Measurements from ENCODE around the gene ZC3H7A. TPM values are rescaled to one million over a fixed set of nuclear protein-coding genes. Genes with fewer than 3 reads are reported as not detected.
A peak's percentile ranks its signal among the peaks of the same experiment; 100 is the strongest.

Gene ZC3H7A
- total and polyA plus RNA-seq, 4 donors = 12.4 to 37.7 (median 24.7) TPM

DNA sequence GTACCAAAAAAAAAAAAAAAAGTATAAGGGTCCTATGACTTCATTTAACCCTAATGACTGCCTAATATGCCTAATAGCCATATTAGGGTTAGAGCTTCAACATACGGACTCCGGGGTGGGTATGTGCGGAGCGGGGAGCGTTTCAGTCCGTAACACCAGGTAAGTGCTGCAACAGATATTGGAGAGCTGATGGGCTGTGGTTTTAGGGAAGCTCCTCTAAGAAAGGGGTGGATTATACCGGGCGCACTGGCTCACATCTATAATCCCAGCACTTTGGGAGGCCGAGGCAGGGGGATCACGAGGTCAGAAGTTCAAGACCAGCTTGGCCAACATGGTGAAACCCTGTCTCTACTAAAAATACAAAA lies 1.9 kb upstream of the ZC3H7A start:
- 95% methylated on average over 10 of the region's 10 CpGs for WGBS
- no peaks in the 10 kb centered on the region for H3K27me3 ChIP-seq (ENCODE audit: control insufficient read depth in 4 of 4, insufficient read depth in 4 of 4, low read length in 3 of 4)
- H3K27ac ChIP-seq (ENCODE audit: low read depth in 1 of 2, low read length in 2 of 2) = no peak overlapping the region
- H3K4me3 ChIP-seq (ENCODE audit: low read depth in 1 of 3, low read length in 3 of 3) = no peak overlapping the region
- H3K36me3 ChIP-seq (ENCODE audit: control insufficient read depth in 4 of 4, insufficient read depth in 3 of 4, low read depth in 1 of 4, low read length in 3 of 4) = no peaks in the 10 kb centered on the region
- H3K4me1 ChIP-seq (ENCODE audit: control insufficient read depth in 4 of 4, insufficient read depth in 4 of 4, low read length in 3 of 4) = peaks cover 7 to 35% (median 27%) of the 10 kb centered on the region in 4 donors
- no peaks in the 10 kb centered on the region for H3K9me3 ChIP-seq (ENCODE audit: control insufficient read depth in 4 of 4, low read length in 3 of 4)
- TF ChIP-seq FOXA1 (IDR thresholded peaks at IDR 0.05) = no peak
- no peak for TF ChIP-seq TAF1 (conservative IDR thresholded peaks at IDR 0.05)
- TF ChIP-seq, protein P1, sequence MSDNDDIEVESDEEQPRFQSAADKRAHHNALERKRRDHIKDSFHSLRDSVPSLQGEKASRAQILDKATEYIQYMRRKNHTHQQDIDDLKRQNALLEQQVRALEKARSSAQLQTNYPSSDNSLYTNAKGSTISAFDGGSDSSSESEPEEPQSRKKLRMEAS (IDR thresholded peaks at IDR 0.05) = no peak
- no peak for TF ChIP-seq HNF4G (IDR thresholded peaks at IDR 0.05)
- TF ChIP-seq, protein P2, sequence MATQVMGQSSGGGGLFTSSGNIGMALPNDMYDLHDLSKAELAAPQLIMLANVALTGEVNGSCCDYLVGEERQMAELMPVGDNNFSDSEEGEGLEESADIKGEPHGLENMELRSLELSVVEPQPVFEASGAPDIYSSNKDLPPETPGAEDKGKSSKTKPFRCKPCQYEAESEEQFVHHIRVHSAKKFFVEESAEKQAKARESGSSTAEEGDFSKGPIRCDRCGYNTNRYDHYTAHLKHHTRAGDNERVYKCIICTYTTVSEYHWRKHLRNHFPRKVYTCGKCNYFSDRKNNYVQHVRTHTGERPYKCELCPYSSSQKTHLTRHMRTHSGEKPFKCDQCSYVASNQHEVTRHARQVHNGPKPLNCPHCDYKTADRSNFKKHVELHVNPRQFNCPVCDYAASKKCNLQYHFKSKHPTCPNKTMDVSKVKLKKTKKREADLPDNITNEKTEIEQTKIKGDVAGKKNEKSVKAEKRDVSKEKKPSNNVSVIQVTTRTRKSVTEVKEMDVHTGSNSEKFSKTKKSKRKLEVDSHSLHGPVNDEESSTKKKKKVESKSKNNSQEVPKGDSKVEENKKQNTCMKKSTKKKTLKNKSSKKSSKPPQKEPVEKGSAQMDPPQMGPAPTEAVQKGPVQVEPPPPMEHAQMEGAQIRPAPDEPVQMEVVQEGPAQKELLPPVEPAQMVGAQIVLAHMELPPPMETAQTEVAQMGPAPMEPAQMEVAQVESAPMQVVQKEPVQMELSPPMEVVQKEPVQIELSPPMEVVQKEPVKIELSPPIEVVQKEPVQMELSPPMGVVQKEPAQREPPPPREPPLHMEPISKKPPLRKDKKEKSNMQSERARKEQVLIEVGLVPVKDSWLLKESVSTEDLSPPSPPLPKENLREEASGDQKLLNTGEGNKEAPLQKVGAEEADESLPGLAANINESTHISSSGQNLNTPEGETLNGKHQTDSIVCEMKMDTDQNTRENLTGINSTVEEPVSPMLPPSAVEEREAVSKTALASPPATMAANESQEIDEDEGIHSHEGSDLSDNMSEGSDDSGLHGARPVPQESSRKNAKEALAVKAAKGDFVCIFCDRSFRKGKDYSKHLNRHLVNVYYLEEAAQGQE (IDR thresholded peaks at IDR 0.05) = no peak
- no peak for TF ChIP-seq HNF4A (conservative IDR thresholded peaks at IDR 0.05)
- TF ChIP-seq, protein P3, sequence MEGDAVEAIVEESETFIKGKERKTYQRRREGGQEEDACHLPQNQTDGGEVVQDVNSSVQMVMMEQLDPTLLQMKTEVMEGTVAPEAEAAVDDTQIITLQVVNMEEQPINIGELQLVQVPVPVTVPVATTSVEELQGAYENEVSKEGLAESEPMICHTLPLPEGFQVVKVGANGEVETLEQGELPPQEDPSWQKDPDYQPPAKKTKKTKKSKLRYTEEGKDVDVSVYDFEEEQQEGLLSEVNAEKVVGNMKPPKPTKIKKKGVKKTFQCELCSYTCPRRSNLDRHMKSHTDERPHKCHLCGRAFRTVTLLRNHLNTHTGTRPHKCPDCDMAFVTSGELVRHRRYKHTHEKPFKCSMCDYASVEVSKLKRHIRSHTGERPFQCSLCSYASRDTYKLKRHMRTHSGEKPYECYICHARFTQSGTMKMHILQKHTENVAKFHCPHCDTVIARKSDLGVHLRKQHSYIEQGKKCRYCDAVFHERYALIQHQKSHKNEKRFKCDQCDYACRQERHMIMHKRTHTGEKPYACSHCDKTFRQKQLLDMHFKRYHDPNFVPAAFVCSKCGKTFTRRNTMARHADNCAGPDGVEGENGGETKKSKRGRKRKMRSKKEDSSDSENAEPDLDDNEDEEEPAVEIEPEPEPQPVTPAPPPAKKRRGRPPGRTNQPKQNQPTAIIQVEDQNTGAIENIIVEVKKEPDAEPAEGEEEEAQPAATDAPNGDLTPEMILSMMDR (IDR thresholded peaks at IDR 0.05; ENCODE audit: low read depth, low read length, missing input control) = no peak
- no peak for TF ChIP-seq SP1 (IDR thresholded peaks at IDR 0.05)
- TF ChIP-seq YY1 (IDR thresholded peaks at IDR 0.05) = no peak
- no peak for TF ChIP-seq FOXA2 (IDR thresholded peaks at IDR 0.05)
- TF ChIP-seq, protein P4, sequence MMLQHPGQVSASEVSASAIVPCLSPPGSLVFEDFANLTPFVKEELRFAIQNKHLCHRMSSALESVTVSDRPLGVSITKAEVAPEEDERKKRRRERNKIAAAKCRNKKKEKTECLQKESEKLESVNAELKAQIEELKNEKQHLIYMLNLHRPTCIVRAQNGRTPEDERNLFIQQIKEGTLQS (IDR thresholded peaks at IDR 0.05) = no peak
- TF ChIP-seq JUND (IDR thresholded peaks at IDR 0.05) = no peak
- no peak for TF ChIP-seq RXRA (IDR thresholded peaks at IDR 0.05)
- TF ChIP-seq RAD21 (IDR thresholded peaks at IDR 0.05) = no peak
- peak overlapping the region in 1 of 2 donors; percentile 1 for H3K9ac ChIP-seq (ENCODE audit: low read depth in 1 of 2, low read length in 2 of 2)
- DNase-seq (ENCODE audit: low spot score) = no peak

DNA sequence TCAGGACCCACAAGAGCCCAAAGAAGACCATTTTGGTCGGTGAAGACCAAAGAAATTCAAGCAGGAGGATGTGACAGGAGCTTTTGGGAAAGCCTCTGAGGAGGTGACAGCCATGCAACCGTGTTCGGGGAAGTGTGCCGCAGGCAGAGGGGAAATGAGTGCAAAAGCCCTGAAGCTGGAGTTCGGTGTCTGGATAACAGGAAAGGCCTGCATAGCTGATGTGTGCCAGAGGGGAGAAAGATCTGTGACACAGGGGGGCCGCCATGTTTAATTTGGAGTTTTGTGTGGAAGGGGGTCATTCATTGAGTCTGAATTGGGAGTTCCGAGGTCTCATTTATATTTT lies 870 bp upstream of the ZC3H7A start:
- Histone ChIP-seq H3K9ac (ENCODE audit: low read depth in 1 of 2, low read length in 2 of 2) (peak overlapping the region; percentile 91 to 94), H3K27me3 (ENCODE audit: control insufficient read depth in 4 of 4, insufficient read depth in 4 of 4, low read length in 3 of 4) (no peaks in the 10 kb centered on the region), H3K36me3 (ENCODE audit: control insufficient read depth in 4 of 4, insufficient read depth in 3 of 4, low read depth in 1 of 4, low read length in 3 of 4) (no peaks in the 10 kb centered on the region), H3K4me3 (ENCODE audit: low read depth in 1 of 3, low read length in 3 of 3) (peak overlapping the region; percentile 64 to 91 (median 82)), H3K27ac (ENCODE audit: low read depth in 1 of 2, low read length in 2 of 2) (peak overlapping the region; percentile 97 to 98), H3K4me1 (ENCODE audit: control insufficient read depth in 4 of 4, insufficient read depth in 4 of 4, low read length in 3 of 4) (peaks cover 7 to 46% (median 37%) of the 10 kb centered on the region in 4 donors), H3K9me3 (ENCODE audit: control insufficient read depth in 4 of 4, low read length in 3 of 4) (no peaks in the 10 kb centered on the region)
- 5% methylated on average over 7 of the region's 7 CpGs for WGBS
- TF ChIP-seq, protein P2 (IDR thresholded peaks at IDR 0.05) = no peak
- TF ChIP-seq YY1 (IDR thresholded peaks at IDR 0.05) (peak; percentile 72), RAD21 (IDR thresholded peaks at IDR 0.05) (peak in 1 of 2 donors; percentile 2)
- DNase-seq (ENCODE audit: low spot score) = no peak
